Brain microvascular endothelial cell (primary cell): ENCODE measurements around the gene ARHGEF4.
A peak's percentile ranks its signal among the peaks of the same experiment; 100 is the strongest.

Experiments
- DNase-seq: peaks from one replicate; pipeline ENCODE4 v3.0.0-alpha.2; 2020
- H3K27ac ChIP-seq: fragments of 250-450 bp; sonication (Bioruptor Pico); 2 replicates; pipeline ENCODE4 v1.5.1; 2020; ENCODE audit warnings: mild to moderate bottlenecking, moderate library complexity
- H3K27me3 ChIP-seq: fragments of 250-450 bp; sonication (Bioruptor Pico); replicated peaks from 2 replicates; pipeline ENCODE4 v1.5.1; 2020; ENCODE audit warnings: mild to moderate bottlenecking
- H3K36me3 ChIP-seq: fragments of 250-450 bp; sonication (Bioruptor Pico); replicated peaks from 2 replicates; pipeline ENCODE4 v1.5.1; 2020; ENCODE audit warnings: mild to moderate bottlenecking
- H3K4me3 ChIP-seq: 2 replicates; pipeline ENCODE4 v1.5.1; 2011; ENCODE audit warnings: low read depth, mild to moderate bottlenecking, control low read depth, low read length, moderate library complexity
- in situ Hi-C: cut with HindIII; loops from 2 replicates; pipeline ENCODE4 v1.10.0; 2017; ENCODE audit warnings: low sequenced_read_pairs, low pct_ligation_motif_present
- TF ChIP-seq, protein P1 (sequence below): IDR thresholded peaks from 2 replicates; pipeline ENCODE4 v1.5.1; 2011; ENCODE audit warnings: low read depth, mild to moderate bottlenecking, moderate library complexity, low read length, control low read depth, inconsistent platforms; ENCODE audit errors: missing control alignments

ARHGEF4 gene

DNA sequence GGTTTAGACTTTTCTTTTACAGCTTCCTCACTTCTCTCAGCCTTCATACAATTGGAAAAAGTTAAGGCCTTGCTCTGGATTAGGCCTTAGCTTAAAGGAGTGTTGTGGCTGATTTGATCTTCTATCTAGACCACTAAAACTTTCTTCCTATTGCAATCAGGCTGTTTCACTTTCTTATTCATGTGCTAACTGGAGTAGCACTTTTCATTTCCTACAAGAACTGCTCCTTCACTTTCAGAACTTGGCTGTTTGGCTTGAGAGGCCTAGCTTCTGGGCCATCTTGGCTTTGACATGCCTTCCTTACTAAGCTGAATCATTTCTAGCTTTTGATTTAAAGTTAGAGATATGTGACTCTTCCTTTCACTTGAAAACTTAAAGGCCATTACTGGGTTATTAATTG, 114.3 kb downstream of the ARHGEF4 start:
- Histone ChIP-seq H3K27ac (no peak overlapping the region), H3K27me3 (no peaks in the 10 kb centered on the region), H3K4me3 (no peak overlapping the region), H3K36me3 (no peaks in the 10 kb centered on the region)
- in situ Hi-C loops, result no loop called here
- TF ChIP-seq, protein P1, sequence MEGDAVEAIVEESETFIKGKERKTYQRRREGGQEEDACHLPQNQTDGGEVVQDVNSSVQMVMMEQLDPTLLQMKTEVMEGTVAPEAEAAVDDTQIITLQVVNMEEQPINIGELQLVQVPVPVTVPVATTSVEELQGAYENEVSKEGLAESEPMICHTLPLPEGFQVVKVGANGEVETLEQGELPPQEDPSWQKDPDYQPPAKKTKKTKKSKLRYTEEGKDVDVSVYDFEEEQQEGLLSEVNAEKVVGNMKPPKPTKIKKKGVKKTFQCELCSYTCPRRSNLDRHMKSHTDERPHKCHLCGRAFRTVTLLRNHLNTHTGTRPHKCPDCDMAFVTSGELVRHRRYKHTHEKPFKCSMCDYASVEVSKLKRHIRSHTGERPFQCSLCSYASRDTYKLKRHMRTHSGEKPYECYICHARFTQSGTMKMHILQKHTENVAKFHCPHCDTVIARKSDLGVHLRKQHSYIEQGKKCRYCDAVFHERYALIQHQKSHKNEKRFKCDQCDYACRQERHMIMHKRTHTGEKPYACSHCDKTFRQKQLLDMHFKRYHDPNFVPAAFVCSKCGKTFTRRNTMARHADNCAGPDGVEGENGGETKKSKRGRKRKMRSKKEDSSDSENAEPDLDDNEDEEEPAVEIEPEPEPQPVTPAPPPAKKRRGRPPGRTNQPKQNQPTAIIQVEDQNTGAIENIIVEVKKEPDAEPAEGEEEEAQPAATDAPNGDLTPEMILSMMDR, result no peak
- no peak for DNase-seq

DNA sequence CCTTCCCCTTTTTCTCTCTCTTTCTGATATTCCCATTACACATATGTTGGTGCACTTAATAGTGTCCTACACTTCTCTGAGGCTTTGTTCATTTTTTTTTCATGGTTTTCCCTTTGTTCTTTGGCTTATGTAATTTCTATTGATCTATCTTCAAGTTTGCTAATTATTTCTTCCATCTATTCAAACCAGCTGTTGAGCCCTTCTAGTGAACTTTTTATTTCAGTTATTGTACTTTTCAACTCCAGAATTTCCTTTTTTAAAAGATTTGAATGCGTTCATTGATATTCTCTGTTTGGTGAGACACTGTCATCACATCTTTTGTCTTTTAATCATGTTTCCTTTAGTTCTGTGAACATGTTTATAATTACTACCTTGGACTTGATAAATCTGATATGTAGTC, 118.2 kb downstream of the ARHGEF4 start:
- in situ Hi-C loops, result no loop called here
- no peaks in the 10 kb centered on the region for H3K27me3 ChIP-seq
- H3K36me3 ChIP-seq, result no peaks in the 10 kb centered on the region
- H3K27ac ChIP-seq, result no peak overlapping the region
- TF ChIP-seq, protein P1, result no peak
- no peak overlapping the region for H3K4me3 ChIP-seq
- DNase-seq, result no peak

DNA sequence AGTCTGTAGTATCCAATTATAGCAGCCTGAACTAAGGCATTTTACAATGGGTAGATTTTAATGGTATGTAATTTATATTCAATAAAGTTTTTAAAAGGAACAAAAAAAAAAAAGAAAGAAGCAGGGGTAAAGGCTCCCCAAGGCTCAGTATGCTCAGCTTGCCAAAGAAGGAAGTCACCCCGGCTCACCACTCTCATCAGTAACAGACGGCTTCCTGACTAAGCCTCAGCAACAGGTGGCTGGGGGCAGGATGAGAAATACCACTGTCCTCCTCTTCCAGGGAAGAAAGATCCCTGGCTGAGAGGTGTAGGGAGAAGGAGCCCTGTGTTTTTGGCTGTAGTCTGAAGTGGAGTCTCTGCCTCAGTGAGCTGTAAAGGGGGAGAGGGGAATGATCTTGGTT, 121.2 kb downstream of the ARHGEF4 start:
- DNase-seq, result no peak
- TF ChIP-seq, protein P1, result no peak
- Histone ChIP-seq H3K27me3 (peaks cover 6% of the 10 kb centered on the region), H3K27ac (no peak overlapping the region), H3K4me3 (no peak overlapping the region), H3K36me3 (no peaks in the 10 kb centered on the region)
- in situ Hi-C loops, result no loop called here

DNA sequence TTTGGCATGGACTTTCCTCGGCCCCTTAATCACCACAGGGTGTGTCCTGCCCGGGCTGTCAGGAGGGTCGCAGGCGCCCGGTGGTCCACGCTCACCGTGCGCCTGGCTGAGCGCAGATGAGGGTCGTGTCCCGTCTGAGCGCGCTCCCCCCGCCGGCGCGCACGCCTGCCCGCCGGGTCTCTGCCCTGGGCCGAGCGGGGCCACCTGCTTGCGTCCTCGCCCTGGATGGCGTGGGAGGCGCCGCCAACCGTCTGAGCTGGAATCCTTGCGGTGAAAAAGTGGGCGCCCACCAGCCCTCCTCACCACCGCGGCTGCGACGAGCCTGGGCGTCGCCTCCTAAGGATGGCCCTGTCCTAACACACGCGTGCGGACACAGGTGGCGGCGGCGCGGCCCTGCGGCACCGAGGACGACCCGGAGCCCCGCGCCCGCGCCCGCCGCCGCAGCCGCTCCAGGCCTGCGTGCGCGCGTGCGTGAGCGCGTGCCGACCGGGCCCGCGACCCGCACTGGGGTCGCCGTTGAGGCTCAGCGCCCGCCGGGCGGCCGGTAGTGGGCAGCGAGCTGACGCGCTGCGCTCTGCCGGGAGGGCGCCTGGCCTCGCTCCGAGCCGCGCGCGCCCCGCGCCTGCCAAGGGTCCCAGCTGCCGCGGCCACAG, 126.6 kb downstream of the ARHGEF4 start:
- H3K27me3 ChIP-seq, result peaks cover 34% of the 10 kb centered on the region
- no peak overlapping the region for H3K27ac ChIP-seq
- no peak for DNase-seq
- no peaks in the 10 kb centered on the region for H3K36me3 ChIP-seq
- in situ Hi-C loops, result no loop called here
- TF ChIP-seq, protein P1, result no peak
- no peak overlapping the region for H3K4me3 ChIP-seq

DNA sequence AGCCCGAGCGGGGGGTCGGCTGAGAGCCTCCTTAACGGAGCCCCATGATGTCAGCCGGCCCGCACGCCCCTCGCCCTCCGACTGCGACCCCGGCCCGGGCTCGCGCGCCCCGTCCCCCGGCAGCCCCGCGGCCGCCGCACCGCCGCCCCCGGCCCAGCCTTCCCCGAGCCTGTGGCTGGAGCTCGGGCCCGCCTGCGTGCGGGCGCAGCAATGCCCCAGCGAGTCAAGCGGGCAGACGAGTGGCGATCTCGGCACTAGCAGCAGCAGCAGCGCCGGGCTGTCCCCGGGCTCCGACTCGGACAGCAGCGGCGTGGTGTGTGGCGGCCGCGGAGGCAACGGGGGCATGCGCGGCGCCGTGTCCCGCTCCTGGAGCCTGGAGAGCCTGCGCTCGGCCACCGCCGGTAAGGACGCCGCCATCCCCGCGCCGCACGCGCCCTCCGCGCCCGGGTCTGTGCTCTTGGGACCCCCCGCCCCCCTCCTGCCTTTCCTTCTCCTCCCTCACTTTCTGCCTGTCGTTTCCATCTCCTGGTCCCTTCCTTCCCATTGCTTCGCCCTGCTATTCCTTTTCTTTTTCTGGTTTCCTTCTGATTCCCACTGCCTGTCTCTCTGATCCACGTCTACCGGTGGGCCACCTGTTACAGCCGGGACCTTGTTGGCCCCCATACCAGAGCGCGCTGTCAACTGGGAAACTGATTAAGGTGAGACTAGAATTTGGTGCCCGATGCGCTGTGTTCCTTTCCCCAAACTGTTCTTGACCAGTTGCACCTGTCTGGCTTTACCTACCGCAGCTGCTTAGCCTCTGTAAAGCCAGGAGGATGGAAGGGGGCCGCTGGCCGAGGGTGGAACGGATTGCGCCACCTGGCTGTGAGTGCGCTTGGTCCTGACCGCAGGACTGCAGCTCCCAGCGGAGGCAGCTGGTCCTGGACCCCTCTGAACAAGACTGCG, 127.4 kb downstream of the ARHGEF4 start:
- H3K4me3 ChIP-seq, result no peak overlapping the region
- TF ChIP-seq, protein P1, result peak; percentile 38
- peaks cover 34% of the 10 kb centered on the region for H3K27me3 ChIP-seq
- in situ Hi-C loops, result no loop called here
- H3K36me3 ChIP-seq, result no peaks in the 10 kb centered on the region
- no peak for DNase-seq
- no peak overlapping the region for H3K27ac ChIP-seq
